Measurements from ENCODE around the gene GRIN2A.

DNA sequence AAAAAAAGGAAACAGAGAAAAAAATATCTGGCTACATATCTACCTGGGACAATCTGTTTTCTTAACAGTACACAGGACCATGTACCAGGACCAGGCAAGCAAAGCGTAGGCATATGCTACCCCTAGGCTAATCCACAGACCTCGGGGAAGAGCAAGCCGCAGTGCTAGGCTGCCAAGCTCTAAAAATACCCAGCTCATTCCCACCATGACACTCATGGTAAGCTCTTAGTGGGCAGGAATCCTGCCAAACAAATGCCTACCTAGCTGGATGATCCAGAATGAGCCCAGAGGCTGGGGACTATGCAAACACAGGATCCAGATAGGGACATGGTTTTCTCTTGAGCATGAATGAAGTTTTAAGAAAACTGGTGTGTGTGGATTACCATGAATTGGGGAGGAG is 95.6 kb downstream of the GRIN2A start:
- TF ChIP-seq, protein P1, sequence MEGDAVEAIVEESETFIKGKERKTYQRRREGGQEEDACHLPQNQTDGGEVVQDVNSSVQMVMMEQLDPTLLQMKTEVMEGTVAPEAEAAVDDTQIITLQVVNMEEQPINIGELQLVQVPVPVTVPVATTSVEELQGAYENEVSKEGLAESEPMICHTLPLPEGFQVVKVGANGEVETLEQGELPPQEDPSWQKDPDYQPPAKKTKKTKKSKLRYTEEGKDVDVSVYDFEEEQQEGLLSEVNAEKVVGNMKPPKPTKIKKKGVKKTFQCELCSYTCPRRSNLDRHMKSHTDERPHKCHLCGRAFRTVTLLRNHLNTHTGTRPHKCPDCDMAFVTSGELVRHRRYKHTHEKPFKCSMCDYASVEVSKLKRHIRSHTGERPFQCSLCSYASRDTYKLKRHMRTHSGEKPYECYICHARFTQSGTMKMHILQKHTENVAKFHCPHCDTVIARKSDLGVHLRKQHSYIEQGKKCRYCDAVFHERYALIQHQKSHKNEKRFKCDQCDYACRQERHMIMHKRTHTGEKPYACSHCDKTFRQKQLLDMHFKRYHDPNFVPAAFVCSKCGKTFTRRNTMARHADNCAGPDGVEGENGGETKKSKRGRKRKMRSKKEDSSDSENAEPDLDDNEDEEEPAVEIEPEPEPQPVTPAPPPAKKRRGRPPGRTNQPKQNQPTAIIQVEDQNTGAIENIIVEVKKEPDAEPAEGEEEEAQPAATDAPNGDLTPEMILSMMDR (optimal IDR thresholded peaks at IDR 0.05 in 1 of 3, IDR thresholded peaks at IDR 0.05 in 1 of 3, conservative IDR thresholded peaks at IDR 0.05 in 1 of 3; ENCODE audit: extremely low read depth in 1 of 3, insufficient read depth in 2 of 3, low read length in 3 of 3): no peak
- TF ChIP-seq EZH2 (IDR thresholded peaks at IDR 0.05; ENCODE audit: low read length): no peak

All from keratinocyte (primary cell).